Activated CD8-positive, alpha-beta T cell treated with anti-CD3 and anti-CD28 coated beads for 36 hours (primary cell): ENCODE data around the gene SYT14. TPM values are rescaled to one million over a fixed set of nuclear protein-coding genes. Genes with fewer than 3 reads are reported as not detected.
"Not testable (repeated sequence)": the region's sequence is repeated elsewhere in the genome, so short reads cannot be mapped to it uniquely, and the experiment has no call there.

Experiments used
- ATAC-seq: fragments of 200-7000 bp; cut with Tn5 transposase; one replicate; pipeline ENCODE4 v1.10.0; 2021; ENCODE audit warnings: mild to moderate bottlenecking, moderate library complexity
- CTCF ChIA-PET: fragments of 350-600 bp; sonication (Branson Sonifier 250); formaldehyde crosslinking; loops from one replicate; lab custom pipeline; 2021; ENCODE audit warnings: antibody characterized with exemption; lab: Charles Lee
- POLR2A ChIA-PET: fragments of 350-600 bp; sonication (Branson Sonifier 250); formaldehyde crosslinking; loops from one replicate; lab custom pipeline; 2021; ENCODE audit warnings: antibody characterized with exemption; lab: Charles Lee
- DNase-seq: peaks from one replicate; pipeline ENCODE4 v3.0.0-alpha.2; 2020
- H3K27ac Mint-ChIP-seq: one replicate; pipeline ENCODE4 v1.8.0; 2021; ENCODE audit warnings: mild to moderate bottlenecking, mixed read lengths
- H3K27me3 Mint-ChIP-seq: one replicate; pipeline ENCODE4 v1.8.0; 2021; ENCODE audit warnings: mixed read lengths
- H3K36me3 Mint-ChIP-seq: one replicate; pipeline ENCODE4 v1.8.0; 2021; ENCODE audit warnings: low read depth, mixed read lengths
- H3K4me1 Mint-ChIP-seq: one replicate; pipeline ENCODE4 v1.8.0; 2021; ENCODE audit warnings: low read depth, mixed read lengths
- H3K4me3 Mint-ChIP-seq: one replicate; pipeline ENCODE4 v1.8.0; 2021; ENCODE audit warnings: mild to moderate bottlenecking, moderate library complexity, mixed read lengths
- H3K9me3 Mint-ChIP-seq: one replicate; pipeline ENCODE4 v1.8.0; 2021; ENCODE audit warnings: mixed read lengths
- CTCF ChIP-seq: fragments of 200-600 bp; IDR thresholded peaks from one replicate; pipeline ENCODE4 v1.8.0; 2022; ENCODE audit warnings: antibody characterized with exemption, mild to moderate bottlenecking
- intact Hi-C: fragments of 100-400 bp; cut with micrococcal nuclease; formaldehyde crosslinking; loops from one replicate; pipeline ENCODE4 v1.10.0; 2022
- total RNA-seq, 2 experiments: library from RNA; stranded (reverse); gene quantifications; one replicate each; pipeline ENCODE4 v1.2.3, GENCODE V29; 2021

SYT14 gene
- total RNA-seq, 2 experiments from 2014 or later, result not detected

- no peak overlapping the region for H3K27ac Mint-ChIP-seq
- H3K4me1 Mint-ChIP-seq, result no peaks in the 10 kb centered on the region
- no peak for TF ChIP-seq CTCF
- H3K27me3 Mint-ChIP-seq, result peaks cover 11% of the 10 kb centered on the region
- CTCF ChIA-PET, result no interaction called here
- ATAC-seq (no peak), DNase-seq (no peak)
- POLR2A ChIA-PET, result no interaction called here
- no peaks in the 10 kb centered on the region for H3K36me3 Mint-ChIP-seq
- H3K9me3 Mint-ChIP-seq, result no peaks in the 10 kb centered on the region
- no peak overlapping the region for H3K4me3 Mint-ChIP-seq
- intact Hi-C loops, result no loop called here
These were observed 232.2 kb downstream of the SYT14 start for GRCh38 chr1:210170220-210170619.

- ATAC-seq (no peak), DNase-seq (no peak)
- Mint-ChIP-seq H3K4me3 (no peak overlapping the region), H3K36me3 (no peaks in the 10 kb centered on the region), H3K27ac (no peak overlapping the region), H3K4me1 (no peaks in the 10 kb centered on the region), H3K9me3 (no peaks in the 10 kb centered on the region), H3K27me3 (peaks cover 13% of the 10 kb centered on the region)
- ChIA-PET CTCF (no interaction called here), POLR2A (no interaction called here)
- TF ChIP-seq CTCF, result no peak
- intact Hi-C loops, result no loop called here
These were observed 236.1 kb downstream of the SYT14 start for GRCh38 chr1:210174133-210174532.

GRCh38 chr1:210185063-210185462, 247.0 kb downstream of the SYT14 start:
- DNase-seq (no peak), ATAC-seq (no peak)
- Mint-ChIP-seq H3K4me1 (no peaks in the 10 kb centered on the region), H3K36me3 (no peaks in the 10 kb centered on the region), H3K27ac (no peak overlapping the region), H3K4me3 (no peak overlapping the region), H3K27me3 (peaks cover 8% of the 10 kb centered on the region), H3K9me3 (no peaks in the 10 kb centered on the region)
- ChIA-PET CTCF (no interaction called here), POLR2A (no interaction called here)
- no peak for TF ChIP-seq CTCF
- intact Hi-C loops, result no loop called here

- POLR2A ChIA-PET, CTCF ChIA-PET, H3K4me1 Mint-ChIP-seq, H3K36me3 Mint-ChIP-seq, H3K4me3 Mint-ChIP-seq, H3K9me3 Mint-ChIP-seq, H3K27ac Mint-ChIP-seq, DNase-seq, intact Hi-C loops, ATAC-seq, H3K27me3 Mint-ChIP-seq: not testable (repeated sequence)
These were observed 250.0 kb downstream of the SYT14 start for GRCh38 chr1:210187849-210188606.

- Mint-ChIP-seq H3K36me3 (no peaks in the 10 kb centered on the region), H3K4me1 (no peaks in the 10 kb centered on the region), H3K4me3 (no peak overlapping the region)
These were observed 251.4 kb downstream of the SYT14 start for GRCh38 chr1:210189426-210189825.

More at GRCh38 chr1:210189426-210189825, 251.4 kb downstream of the SYT14 start:
- Mint-ChIP-seq H3K27ac (no peak overlapping the region), H3K9me3 (no peaks in the 10 kb centered on the region), H3K27me3 (peaks cover 5% of the 10 kb centered on the region)
- ATAC-seq (no peak), DNase-seq (no peak)
- no peak for TF ChIP-seq CTCF
- intact Hi-C loops, result no loop called here
- ChIA-PET POLR2A (no interaction called here), CTCF (no interaction called here)
